HG03354 (cell line): ENCODE data around the gene LRRC51.
"Not testable (repeated sequence)": the region's sequence is repeated elsewhere in the genome, so short reads cannot be mapped to it uniquely, and the experiment has no call there.

Experiments used
- ATAC-seq: cut with Tn5 transposase; IDR thresholded peaks from one replicate; pipeline ENCODE4 v1.9.1; 2021; ENCODE audit warnings: mild to moderate bottlenecking; ENCODE audit not compliant: unreplicated experiment, poor library complexity, severe bottlenecking

LRRC51 gene

GRCh38 chr11:72102946-72103753 lies 22.5 kb downstream of the LRRC51 start, which contains the start of gene LAMTOR1:
Gene LAMTOR1, minus strand, starts transcription at chr11:72103297. Its CDS starts 73 bp downstream, at chr11:72103224.
- ATAC-seq, result peak; percentile 92

DNA sequence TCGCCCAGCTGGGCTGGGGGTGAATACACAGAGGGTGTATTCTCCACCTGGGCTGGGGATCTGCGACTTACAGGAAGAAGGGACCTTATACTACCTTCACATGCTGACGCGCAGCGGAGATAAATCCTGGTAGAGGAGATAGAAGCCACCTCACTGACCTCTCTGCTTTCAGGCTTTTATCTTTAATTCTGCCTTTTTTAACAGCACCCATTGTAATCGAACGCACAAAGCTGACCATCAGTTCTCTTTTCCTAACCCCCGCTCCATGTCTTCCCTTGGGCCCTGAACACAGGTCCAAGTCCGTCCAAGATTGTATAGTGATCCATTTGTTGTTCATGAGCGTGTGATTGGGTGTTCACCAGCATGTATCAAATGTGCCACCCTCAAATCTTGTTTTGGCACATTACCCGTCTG lies 23.1 kb downstream of the LRRC51 start:
- ATAC-seq, result no peak

DNA sequence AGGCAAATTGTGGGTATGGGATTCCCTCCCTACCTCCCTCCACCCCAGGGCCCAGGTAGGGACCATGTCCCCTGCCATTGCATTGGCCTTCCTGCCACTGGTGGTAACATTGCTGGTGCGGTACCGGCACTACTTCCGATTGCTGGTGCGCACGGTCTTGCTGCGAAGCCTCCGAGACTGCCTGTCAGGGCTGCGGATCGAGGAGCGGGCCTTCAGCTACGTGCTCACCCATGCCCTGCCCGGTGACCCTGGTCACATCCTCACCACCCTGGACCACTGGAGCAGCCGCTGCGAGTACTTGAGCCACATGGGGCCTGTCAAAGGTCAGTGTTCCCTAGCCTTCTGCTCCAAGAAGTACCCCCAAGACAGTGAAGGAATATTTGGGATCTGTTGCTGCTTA lies 25.2 kb downstream of the LRRC51 start, which contains the start of gene TOMT:
TSS of gene TOMT (plus strand) at position 37 of the 400 bp plus-strand sequence. CDS start at position 65, 28 bp downstream.
- ATAC-seq, result no peak

GRCh38 chr11:72111300-72112142 lies 30.9 kb downstream of the LRRC51 start:
- peak; percentile 5 for ATAC-seq

DNA sequence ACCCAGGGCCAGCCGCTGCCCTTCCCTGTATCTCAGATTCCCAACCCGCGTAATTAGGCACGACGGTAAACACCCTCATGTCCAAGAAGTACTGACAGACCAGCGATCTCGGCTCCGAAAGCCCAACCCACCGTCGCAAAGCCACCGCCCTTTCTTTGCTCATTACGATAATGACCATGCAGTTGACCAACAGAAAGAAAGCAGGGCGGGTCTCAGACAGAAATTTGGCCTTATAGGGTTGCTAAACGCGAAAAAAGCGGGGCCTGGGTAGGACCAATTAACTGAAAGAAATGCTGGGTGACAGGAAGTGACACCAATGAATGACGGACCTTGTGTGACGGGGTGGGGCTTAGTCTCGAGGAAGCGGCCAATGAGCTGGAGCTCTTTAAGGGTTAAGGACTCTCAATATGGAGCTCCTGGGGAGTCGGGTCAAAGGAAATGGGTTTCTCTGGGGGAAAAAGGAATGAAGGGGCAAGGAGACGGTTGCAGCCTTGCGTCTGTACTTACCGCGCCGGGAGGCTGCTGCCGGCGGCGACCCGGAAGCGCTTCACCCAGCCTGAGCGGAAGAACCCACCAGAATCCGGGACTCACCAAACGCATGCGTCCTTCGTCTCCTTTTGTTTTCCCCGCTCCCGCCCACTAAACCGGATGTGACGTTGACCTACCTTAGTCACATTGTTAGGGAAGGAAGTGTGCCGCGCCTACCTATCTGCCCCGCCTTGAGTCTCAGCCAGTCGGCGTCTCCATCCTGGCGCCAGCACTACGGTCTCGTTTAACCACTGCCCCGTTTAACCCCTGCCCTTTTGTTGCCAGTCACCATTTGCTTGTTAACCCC lies 31.7 kb downstream of the LRRC51 start, which contains the start of gene ANAPC15:
TSS of gene ANAPC15 (minus strand) at position 553 of the 835 bp plus-strand sequence. CDS start 1,419 bp downstream, outside the sequence.
- peak; percentile 93 for ATAC-seq

GRCh38 chr11:72112978-72113808 lies 32.5 kb downstream of the LRRC51 start:
- ATAC-seq, result no peak

DNA sequence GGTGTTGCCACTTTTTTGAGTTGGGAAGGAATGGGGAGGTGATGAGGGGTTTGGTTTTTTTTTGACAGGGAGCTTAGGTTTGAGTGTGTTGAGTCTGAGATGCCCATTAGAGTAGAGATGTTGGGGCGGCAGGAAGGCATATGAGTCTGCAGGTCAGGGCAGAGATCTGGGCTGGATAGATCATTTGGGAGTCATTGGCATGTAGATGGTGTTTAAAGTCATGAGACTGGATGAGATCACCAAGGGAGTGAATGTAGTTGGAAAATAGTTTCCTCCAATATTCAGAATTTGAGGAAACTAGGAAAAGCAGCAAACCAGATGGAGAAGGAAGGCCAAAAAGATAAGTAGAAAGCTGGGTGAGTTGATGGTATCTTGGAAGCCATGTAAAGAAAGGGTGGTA lies 33.9 kb downstream of the LRRC51 start:
- no peak for ATAC-seq

- ATAC-seq, result no peak
Observed at GRCh38 chr11:72116019-72116755, 35.5 kb downstream of the LRRC51 start.

- ATAC-seq, result no peak
Observed at GRCh38 chr11:72119198-72119597, 38.5 kb downstream of the LRRC51 start.

GRCh38 chr11:72120930-72121329 lies 40.3 kb downstream of the LRRC51 start:
- no peak for ATAC-seq

DNA sequence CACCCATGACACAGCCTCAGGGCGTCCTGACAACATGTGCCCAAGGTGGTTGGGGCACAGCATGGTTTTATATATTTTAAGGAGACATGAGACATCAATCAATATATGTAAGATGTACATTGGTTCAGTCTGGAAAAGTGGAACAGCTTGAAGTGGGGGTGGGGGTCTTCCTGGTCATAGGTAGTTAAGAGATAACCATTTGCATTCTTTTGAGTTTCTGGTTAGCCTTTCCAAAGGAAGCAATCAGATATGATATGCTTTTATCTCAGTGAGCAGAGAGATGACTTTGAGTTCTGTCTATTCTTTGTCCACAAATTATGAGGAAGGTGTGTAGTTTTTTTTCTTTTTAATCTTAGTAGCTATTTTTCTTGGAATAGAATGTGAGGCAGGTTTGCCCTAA lies 42.0 kb downstream of the LRRC51 start:
- ATAC-seq, result no peak

- no peak for ATAC-seq
Observed at GRCh38 chr11:72123117-72123653, 42.5 kb downstream of the LRRC51 start.

DNA sequence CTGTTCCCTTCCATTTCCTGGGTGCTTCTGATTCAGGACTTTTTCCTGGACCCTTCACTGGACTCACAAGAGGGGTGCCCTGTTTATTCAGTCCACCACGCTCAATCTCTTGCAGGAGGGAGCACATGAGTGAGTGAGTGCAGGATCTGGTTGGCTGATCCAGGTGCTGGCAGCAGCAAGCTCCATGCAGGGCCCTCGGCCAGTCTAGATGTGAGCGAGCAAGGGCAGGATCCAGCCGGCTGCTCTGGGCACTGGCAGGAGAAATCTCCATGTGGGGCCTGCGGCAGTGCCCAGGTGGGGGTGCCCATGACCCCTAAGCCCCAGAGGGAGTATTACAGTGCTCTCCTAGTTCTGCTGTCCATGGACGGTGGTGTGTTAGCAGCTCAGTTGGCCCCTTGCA lies 43.4 kb downstream of the LRRC51 start:
- no peak for ATAC-seq

- ATAC-seq, result no peak
Observed at GRCh38 chr11:72125956-72126355, 45.3 kb downstream of the LRRC51 start.

DNA sequence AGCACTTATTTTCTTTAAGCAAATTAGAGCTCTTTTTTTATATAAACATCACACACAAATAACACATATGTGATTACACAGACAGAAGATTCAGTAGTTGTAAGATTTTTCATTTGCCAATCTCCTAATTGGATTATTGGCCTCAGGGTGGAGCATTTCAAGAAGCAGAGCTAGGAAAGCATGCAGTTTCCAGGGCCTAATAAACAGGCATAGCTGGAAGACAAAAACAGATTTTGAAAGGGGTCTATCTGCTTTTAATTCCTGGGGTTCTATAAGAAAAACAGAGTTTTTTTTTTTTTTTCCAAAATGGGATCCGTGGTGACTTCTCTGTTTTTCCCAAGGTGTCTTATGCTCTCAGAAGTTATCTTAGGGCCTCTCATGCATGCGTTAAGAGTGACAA lies 47.3 kb downstream of the LRRC51 start:
- no peak for ATAC-seq

DNA sequence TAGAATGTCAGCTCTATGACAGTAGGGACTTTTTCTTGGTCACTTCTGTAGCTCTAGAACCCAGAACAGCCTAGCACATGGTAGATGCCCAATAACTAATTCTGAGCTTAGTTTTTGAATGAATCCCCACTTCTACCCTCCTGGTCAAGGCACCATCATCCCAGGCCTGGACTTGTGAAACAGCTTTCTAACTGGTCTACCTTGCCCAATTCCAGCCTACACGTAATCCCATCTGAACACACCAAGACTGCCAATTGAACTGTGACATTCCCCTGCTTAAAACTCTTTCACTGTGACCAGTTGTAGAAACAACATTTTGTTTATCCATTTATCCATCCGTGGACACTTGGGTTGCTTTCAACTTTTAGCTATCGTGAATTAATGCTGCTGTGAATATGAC lies 48.7 kb downstream of the LRRC51 start:
- ATAC-seq, result no peak

- ATAC-seq, result no peak
Observed at GRCh38 chr11:72132646-72133045, 52.0 kb downstream of the LRRC51 start.

- not testable (repeated sequence) for ATAC-seq
Observed at GRCh38 chr11:72135473-72135872, 54.8 kb downstream of the LRRC51 start, which contains the start of gene FOLR3. Gene FOLR3, plus strand, starts transcription at chr11:72135725. Its CDS starts 228 bp downstream, at chr11:72135953.
